ENCODE measurements around the gene PKNOX2.

PKNOX2 gene

GRCh38 chr11:125382314-125382791, 217.8 kb downstream of the PKNOX2 start:
- DNase-seq (ENCODE audit: low spot score), result no peak

GRCh38 chr11:125382822-125383221, 218.3 kb downstream of the PKNOX2 start:
- no peak for DNase-seq (ENCODE audit: low spot score)

- no peak for DNase-seq (ENCODE audit: low spot score)
These were observed 220.3 kb downstream of the PKNOX2 start for GRCh38 chr11:125384825-125385224.

GRCh38 chr11:125387901-125388300, 223.3 kb downstream of the PKNOX2 start:
- no peak for DNase-seq (ENCODE audit: low spot score)

GRCh38 chr11:125388611-125389010, 224.1 kb downstream of the PKNOX2 start:
- DNase-seq (ENCODE audit: low spot score), result no peak

- DNase-seq (ENCODE audit: low spot score), result no peak
These were observed 225.0 kb downstream of the PKNOX2 start for GRCh38 chr11:125389339-125390166.

- no peak for DNase-seq (ENCODE audit: low spot score)
These were observed 226.4 kb downstream of the PKNOX2 start for GRCh38 chr11:125390946-125391345.

GRCh38 chr11:125393331-125393730, 228.8 kb downstream of the PKNOX2 start:
- DNase-seq (ENCODE audit: low spot score), result peak; percentile 20

GRCh38 chr11:125394296-125394695, 229.7 kb downstream of the PKNOX2 start:
- DNase-seq (ENCODE audit: low spot score), result no peak

- no peak for DNase-seq (ENCODE audit: low spot score)
These were observed 232.9 kb downstream of the PKNOX2 start for GRCh38 chr11:125397421-125397820.

- no peak for DNase-seq (ENCODE audit: low spot score)
These were observed 233.9 kb downstream of the PKNOX2 start for GRCh38 chr11:125398475-125398874.

- DNase-seq (ENCODE audit: low spot score), result no peak
These were observed 234.6 kb downstream of the PKNOX2 start for GRCh38 chr11:125398994-125399640.

- no peak for DNase-seq (ENCODE audit: low spot score)
These were observed 235.4 kb downstream of the PKNOX2 start for GRCh38 chr11:125399945-125400344.

- no peak for DNase-seq (ENCODE audit: low spot score)
These were observed 236.7 kb downstream of the PKNOX2 start for GRCh38 chr11:125401235-125401634.

- DNase-seq (ENCODE audit: low spot score), result no peak
These were observed 237.2 kb downstream of the PKNOX2 start for GRCh38 chr11:125401746-125402145.

GRCh38 chr11:125402435-125402834, 237.9 kb downstream of the PKNOX2 start:
- no peak for DNase-seq (ENCODE audit: low spot score)

GRCh38 chr11:125404157-125404810, 239.7 kb downstream of the PKNOX2 start:
- DNase-seq (ENCODE audit: low spot score), result no peak

- peak; percentile 79 for DNase-seq (ENCODE audit: low spot score)
These were observed 240.6 kb downstream of the PKNOX2 start for GRCh38 chr11:125404811-125405790.

GRCh38 chr11:125407046-125407445, 242.5 kb downstream of the PKNOX2 start:
- DNase-seq (ENCODE audit: low spot score), result no peak

- DNase-seq (ENCODE audit: low spot score), result no peak
These were observed 243.8 kb downstream of the PKNOX2 start for GRCh38 chr11:125408311-125408711.

GRCh38 chr11:125410091-125410490, 245.5 kb downstream of the PKNOX2 start:
- no peak for DNase-seq (ENCODE audit: low spot score)

GRCh38 chr11:125412177-125412496, 247.6 kb downstream of the PKNOX2 start:
- no peak for DNase-seq (ENCODE audit: low spot score)
